Stimulated activated CD8-positive, alpha-beta memory T cell treated with anti-CD3 and anti-CD28 coated beads, Interleukin-7, amount 100 ng/mL, for 24 hours (primary cell): ENCODE results near the gene TLL1.

Experiments used
- DNase-seq: peaks from one replicate; pipeline ENCODE4 v3.0.0-alpha.2; 2020; ENCODE audit warnings: low read depth

Gene TLL1

GRCh38 chr4:165894159-165894558 lies 21.1 kb downstream of the TLL1 start:
- DNase-seq: no peak

- DNase-seq: no peak
These were observed 32.5 kb downstream of the TLL1 start for GRCh38 chr4:165905405-165906027.

DNA sequence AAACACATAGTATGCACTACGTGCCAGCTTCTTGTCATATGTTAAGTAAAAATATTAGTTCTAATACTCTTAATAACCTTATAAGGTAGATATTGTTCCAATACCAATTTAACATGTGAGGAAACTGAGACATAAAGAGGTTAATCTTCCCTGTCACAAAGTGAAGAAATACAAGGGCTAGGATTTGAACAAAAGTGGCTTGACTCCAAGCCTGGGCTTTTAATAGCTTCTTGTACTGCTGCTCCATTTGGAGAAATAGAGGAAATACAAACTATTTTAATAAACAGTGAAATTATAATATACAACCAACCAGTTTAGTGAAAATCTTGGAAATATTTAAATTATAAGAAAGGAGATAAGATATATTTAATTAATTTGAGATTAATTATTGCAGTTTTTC lies 33.2 kb downstream of the TLL1 start:
- DNase-seq: no peak

- no peak for DNase-seq
These were observed 36.9 kb downstream of the TLL1 start for GRCh38 chr4:165909947-165910346.

DNA sequence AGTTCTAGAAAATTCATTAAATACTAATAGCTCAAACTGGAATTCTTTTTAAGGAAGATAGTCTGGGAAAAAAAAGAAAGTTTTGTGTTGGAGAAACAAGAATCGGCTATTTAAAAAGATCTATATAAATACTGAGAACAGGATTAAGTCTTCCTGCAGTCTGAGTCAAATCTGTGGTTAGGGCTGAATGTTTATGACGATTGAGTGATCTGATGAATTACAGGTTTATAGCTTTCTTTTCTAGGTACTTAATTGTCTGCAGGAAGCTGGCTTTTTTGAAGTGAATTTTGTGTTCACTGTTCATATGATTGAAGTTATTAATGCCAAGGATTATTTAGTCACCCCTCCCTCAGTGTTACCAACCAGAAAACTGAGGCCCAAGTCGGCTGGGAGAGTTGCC lies 42.2 kb downstream of the TLL1 start:
- no peak for DNase-seq

- DNase-seq: no peak
These were observed 48.5 kb downstream of the TLL1 start for GRCh38 chr4:165921546-165921945.

DNA sequence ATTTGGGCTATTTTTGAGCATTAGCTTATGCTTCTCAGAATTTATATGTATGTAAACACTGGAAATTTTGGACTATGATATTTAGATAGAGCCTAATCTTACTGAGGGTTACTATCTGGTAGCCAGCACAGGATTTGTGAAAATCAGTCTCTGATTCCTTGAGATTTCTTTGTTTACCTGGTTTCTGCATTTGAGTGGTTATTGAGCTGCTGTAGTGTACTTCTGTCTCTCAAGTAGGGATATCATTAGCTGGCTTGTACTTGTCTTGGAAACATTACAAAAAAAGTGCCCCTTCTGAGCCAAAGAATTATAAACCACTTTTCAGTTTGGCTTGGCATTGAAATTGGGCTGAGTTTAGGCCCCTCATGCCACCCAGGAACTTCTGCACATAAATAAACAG lies 49.7 kb downstream of the TLL1 start:
- DNase-seq: no peak

DNA sequence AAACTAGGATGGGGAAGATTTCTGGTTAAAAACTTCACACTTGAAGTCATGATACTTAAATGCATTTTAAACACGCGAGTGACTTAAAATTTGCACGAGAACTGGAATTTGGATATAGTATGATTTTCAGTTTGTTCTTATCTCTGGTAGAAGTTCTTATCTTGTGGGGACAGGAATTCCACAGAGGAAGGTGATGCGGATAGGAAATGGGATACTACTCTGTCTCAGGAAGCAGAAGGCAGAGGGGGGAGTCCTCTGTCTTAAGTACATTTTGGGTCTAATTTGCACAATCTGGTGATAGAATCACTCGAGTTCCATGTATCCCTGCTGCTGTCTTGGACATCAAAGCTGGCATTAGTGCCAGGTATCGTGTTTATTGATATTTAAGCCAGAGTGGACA lies 53.3 kb downstream of the TLL1 start:
- DNase-seq: no peak

GRCh38 chr4:165927366-165927765 lies 54.3 kb downstream of the TLL1 start:
- DNase-seq: no peak

- DNase-seq: no peak
These were observed 54.8 kb downstream of the TLL1 start for GRCh38 chr4:165927815-165928214.

DNA sequence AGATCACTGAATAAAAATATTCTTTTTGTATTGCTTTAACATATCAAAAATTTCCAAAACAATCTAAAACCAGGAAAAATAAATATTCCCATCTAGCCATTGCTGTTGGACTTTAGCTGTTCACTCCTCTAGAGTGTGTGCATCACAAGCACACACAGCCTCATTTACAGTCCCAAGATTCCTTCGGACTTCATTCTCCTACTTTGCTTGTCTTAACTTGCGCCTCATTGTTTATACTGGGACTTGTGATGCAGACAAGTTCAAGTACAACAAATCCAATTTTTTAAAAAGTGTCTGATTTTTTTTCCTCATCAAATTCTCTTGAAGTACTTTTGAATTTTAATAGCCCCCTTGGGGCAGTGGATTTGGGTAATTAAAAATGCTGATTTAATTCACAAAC lies 55.6 kb downstream of the TLL1 start:
- DNase-seq: no peak

DNA sequence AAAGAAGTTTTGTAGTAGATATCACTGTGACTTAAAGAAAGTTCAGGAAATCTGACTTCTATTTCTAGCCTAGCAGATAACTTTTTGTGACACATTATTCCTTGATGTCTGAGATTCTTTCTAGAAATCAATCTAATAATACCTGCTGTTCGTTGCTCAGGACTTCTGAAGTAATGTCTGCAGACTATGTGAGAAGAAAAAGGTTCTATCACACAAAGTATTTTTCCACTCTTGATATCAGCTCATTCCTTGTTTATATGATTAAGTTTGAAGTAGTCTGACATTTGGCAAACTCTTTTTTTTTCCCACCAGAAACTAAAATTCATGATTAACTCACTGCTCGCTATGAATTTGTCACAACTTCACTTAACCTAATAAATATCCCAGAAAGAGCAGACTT lies 56.6 kb downstream of the TLL1 start:
- DNase-seq: no peak

GRCh38 chr4:165931741-165932140 lies 58.7 kb downstream of the TLL1 start:
- no peak for DNase-seq

GRCh38 chr4:165944900-165945299 lies 71.9 kb downstream of the TLL1 start:
- no peak for DNase-seq

DNA sequence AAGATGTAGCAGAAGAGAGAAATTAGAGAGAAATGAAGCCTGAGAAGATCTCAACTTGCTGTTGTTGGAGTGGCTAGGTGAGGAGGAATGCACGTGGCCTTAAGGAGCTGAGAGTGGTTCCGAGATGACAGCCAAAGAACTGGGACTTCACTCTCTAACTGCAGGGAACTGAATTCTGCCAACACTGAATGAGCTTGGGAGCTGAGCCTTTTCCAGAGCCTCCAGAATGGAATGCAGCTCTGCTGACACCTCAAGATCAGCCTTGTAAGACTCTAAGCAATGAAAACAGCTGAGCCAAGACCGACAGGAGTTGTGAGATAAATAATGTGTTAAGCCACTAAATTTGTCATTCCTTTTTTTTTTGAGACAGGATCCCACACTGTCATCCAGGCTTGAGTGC lies 73.0 kb downstream of the TLL1 start:
- no peak for DNase-seq

DNA sequence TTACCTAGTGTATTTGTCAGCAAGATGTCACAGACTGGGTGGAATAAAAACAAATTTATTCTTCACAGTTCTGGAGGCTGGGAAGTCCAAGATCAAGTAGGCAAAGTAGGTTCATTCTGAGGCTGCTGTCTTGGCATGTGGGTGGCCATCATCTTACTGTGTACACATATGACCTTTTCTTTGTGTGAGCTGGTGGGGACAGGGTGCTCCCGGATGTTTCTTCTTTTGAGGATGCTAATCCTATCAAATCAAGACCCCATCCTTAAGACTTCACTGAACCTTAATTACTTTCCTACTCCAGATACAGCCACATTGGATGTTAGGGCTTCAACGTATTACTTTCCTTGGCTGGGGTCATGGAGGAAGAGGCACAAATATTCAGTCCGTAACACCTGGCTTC lies 74.0 kb downstream of the TLL1 start:
- DNase-seq: no peak

- no peak for DNase-seq
These were observed 80.1 kb downstream of the TLL1 start for GRCh38 chr4:165953181-165953580.

- no peak for DNase-seq
These were observed 90.6 kb downstream of the TLL1 start for GRCh38 chr4:165963621-165964020.

GRCh38 chr4:165964591-165964990 lies 91.6 kb downstream of the TLL1 start:
- DNase-seq: no peak

- DNase-seq: no peak
These were observed 92.5 kb downstream of the TLL1 start for GRCh38 chr4:165965503-165965902.

GRCh38 chr4:165966833-165967232 lies 93.8 kb downstream of the TLL1 start:
- DNase-seq: no peak

DNA sequence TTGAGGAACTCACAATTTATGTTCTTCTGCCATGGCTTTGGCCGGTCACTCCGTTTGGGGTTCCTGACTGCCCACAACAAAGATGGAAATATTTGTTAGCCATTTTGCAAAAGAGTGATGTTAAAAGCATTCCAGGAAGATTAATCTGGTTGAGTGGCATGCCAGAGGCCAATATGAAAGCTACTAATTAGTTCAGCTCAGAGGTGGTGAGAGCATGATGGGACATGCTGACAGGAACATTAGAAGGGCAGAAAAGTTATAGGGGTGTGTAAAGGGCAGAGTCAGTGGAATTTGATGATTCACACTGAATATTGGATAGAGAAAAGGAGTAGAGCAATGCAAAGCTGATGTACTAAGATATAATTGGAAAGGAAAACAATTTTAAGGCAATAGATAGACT lies 94.4 kb downstream of the TLL1 start:
- no peak for DNase-seq

- DNase-seq: no peak
These were observed 97.8 kb downstream of the TLL1 start for GRCh38 chr4:165970703-165971420.

DNA sequence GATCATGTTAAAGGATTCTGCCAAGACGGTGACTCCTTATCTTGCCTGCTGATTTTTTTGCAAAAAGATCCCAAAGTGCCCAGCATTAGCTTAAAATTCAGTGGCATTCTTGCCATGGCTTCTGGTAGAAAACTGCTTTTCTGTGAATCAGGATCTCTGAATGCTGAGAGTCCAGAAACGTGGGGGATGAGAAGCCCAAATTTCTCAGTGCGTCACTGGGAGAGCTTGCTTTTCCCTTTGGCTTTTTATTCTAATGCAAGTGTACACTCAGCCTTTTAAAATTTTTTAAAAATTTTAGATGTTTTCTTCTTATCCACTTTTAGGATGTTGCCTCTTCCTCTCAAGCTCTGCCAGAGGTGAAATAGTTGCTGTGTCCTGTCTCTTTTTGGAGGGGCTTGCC lies 98.4 kb downstream of the TLL1 start:
- no peak for DNase-seq
